Measurements from ENCODE around the gene DLG5.

The DLG5 gene

GRCh38 chr10:77746047-77746707 lies 180.4 kb downstream of the DLG5 start:
- no peak for DNase-seq

- DNase-seq: no peak
Observed at GRCh38 chr10:77744245-77744644, 182.3 kb downstream of the DLG5 start.

DNA sequence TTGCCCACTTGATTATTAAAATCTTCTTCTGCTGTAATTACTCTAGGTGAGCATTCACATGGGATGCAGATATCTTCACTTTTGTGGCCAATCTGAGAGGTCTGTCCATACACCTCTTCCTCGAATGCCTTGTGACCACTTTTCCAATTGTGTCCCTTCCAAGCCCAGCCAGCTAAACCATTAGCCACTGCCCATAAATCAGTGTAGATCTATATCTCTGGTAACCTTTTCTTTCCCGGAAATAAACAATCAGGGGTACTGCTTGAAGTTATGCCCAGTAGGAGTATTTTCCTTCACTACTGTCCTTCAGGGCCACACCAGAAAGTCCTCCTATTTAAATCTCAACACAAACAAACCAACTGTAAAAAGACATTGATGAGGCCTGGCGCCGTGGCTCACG lies 184.4 kb downstream of the DLG5 start:
- no peak for DNase-seq

GRCh38 chr10:77741746-77742145 lies 184.8 kb downstream of the DLG5 start:
- no peak for DNase-seq
